OCI-LY1 (cell line): ENCODE results near the gene ABCA7.
A peak's percentile ranks its signal among the peaks of the same experiment; 100 is the strongest.

Experiments
- H2AFZ ChIP-seq: fragments of 200-600 bp; sonication (generic), shearing (Covaris generic); 2 replicates; pipeline ENCODE4 v1.6.0; 2014; ENCODE audit warnings: antibody characterized with exemption, mild to moderate bottlenecking, low read length
- H3F3A ChIP-seq: fragments of 200-600 bp; sonication (generic), shearing (Covaris generic); 2 replicates; pipeline ENCODE4 v1.6.0; 2014; ENCODE audit warnings: mild to moderate bottlenecking, antibody characterized with exemption, low read length, moderate library complexity; ENCODE audit not compliant: insufficient read depth
- H3K27ac ChIP-seq: fragments of 200-600 bp; sonication (generic); 2 replicates; pipeline ENCODE4 v1.5.1; 2014; ENCODE audit warnings: low read length, mixed run types, mild to moderate bottlenecking, low read depth; ENCODE audit not compliant: poor library complexity, severe bottlenecking
- H3K27me3 ChIP-seq: fragments of 200-600 bp; sonication (generic); 2 replicates; pipeline ENCODE4 v1.6.0; 2014; ENCODE audit warnings: antibody characterized with exemption, mild to moderate bottlenecking, low read length, moderate library complexity; ENCODE audit not compliant: insufficient read depth
- H3K36me3 ChIP-seq: fragments of 200-600 bp; sonication (generic); 2 replicates; pipeline ENCODE4 v1.6.1; 2014; ENCODE audit warnings: mild to moderate bottlenecking, antibody characterized with exemption, low read length, moderate library complexity, mixed read lengths; ENCODE audit not compliant: insufficient read depth
- H3K4me1 ChIP-seq: fragments of 200-600 bp; sonication (generic); 2 replicates; pipeline ENCODE4 v1.5.1; 2014; ENCODE audit warnings: mild to moderate bottlenecking, low read length, moderate library complexity; ENCODE audit not compliant: insufficient read depth, severe bottlenecking
- H3K4me2 ChIP-seq: fragments of 200-600 bp; sonication (generic), shearing (Covaris generic); 2 replicates; pipeline ENCODE4 v1.6.1; 2014; ENCODE audit warnings: low read length
- H3K4me3 ChIP-seq: fragments of 200-600 bp; sonication (generic); 2 replicates; pipeline ENCODE4 v1.5.1; 2014; ENCODE audit warnings: low read length, low read depth, mild to moderate bottlenecking, mixed read lengths; ENCODE audit not compliant: poor library complexity, severe bottlenecking
- H3K79me2 ChIP-seq: fragments of 200-600 bp; shearing (Covaris generic); 2 replicates; pipeline ENCODE4 v1.6.1; 2016; ENCODE audit warnings: mixed run types, low read length, mixed read lengths; ENCODE audit not compliant: insufficient read depth
- H3K9ac ChIP-seq: fragments of 200-600 bp; sonication (generic), shearing (Covaris generic); 2 replicates; pipeline ENCODE4 v1.6.1; 2014; ENCODE audit warnings: mild to moderate bottlenecking, low read length, mixed read lengths
- H3K9me2 ChIP-seq: fragments of 200-600 bp; sonication (generic), shearing (Covaris generic); 2 replicates; pipeline ENCODE4 v1.6.1; 2014; ENCODE audit warnings: low read depth, mild to moderate bottlenecking, low read length, mixed read lengths
- H3K9me3 ChIP-seq: fragments of 200-600 bp; shearing (Covaris generic); 2 replicates; pipeline ENCODE4 v1.6.1; 2014; ENCODE audit warnings: low read length, mixed read lengths
- H4K20me1 ChIP-seq: fragments of 200-600 bp; sonication (generic), shearing (Covaris generic); 2 replicates; pipeline ENCODE4 v1.6.0; 2016; ENCODE audit warnings: mild to moderate bottlenecking, low read length; ENCODE audit not compliant: insufficient read depth
- EZH2 ChIP-seq: fragments of 200-600 bp; sonication (generic), shearing (Covaris generic); IDR thresholded peaks from 2 replicates; pipeline ENCODE4 v1.8.0; 2017; ENCODE audit warnings: borderline replicate concordance, mixed run types, mild to moderate bottlenecking, antibody characterized with exemption, low read length, moderate library complexity, mixed read lengths
- TF ChIP-seq, protein P1 (sequence below): fragments of 200-600 bp; sonication (generic), shearing (Covaris generic); IDR thresholded peaks from 2 replicates; pipeline ENCODE4 v1.5.1; 2017; ENCODE audit warnings: mild to moderate bottlenecking, antibody characterized with exemption, low read length, moderate library complexity, mixed read lengths

The ABCA7 gene

DNA sequence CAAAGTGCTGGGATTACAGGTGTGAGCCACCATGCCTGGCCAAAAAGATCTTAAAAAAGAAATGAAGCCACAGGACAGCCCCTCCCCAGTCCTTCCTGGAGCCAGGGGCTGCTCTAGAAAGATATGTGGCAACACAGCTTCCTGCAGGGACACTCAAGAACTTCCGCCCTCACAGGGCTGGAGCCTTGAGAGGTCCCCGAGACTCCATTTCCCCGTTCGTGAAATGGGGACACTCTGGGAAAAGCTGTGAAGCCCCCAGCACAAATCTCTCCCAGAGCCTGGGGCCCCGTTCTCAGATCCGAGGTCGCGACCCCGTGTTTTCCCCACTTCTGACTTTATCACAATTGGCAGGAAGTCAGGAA, 61.4 kb downstream of the ABCA7 start:
- H3K27me3 ChIP-seq: no peaks in the 10 kb centered on the region
- TF ChIP-seq EZH2: no peak
- TF ChIP-seq, protein P1, sequence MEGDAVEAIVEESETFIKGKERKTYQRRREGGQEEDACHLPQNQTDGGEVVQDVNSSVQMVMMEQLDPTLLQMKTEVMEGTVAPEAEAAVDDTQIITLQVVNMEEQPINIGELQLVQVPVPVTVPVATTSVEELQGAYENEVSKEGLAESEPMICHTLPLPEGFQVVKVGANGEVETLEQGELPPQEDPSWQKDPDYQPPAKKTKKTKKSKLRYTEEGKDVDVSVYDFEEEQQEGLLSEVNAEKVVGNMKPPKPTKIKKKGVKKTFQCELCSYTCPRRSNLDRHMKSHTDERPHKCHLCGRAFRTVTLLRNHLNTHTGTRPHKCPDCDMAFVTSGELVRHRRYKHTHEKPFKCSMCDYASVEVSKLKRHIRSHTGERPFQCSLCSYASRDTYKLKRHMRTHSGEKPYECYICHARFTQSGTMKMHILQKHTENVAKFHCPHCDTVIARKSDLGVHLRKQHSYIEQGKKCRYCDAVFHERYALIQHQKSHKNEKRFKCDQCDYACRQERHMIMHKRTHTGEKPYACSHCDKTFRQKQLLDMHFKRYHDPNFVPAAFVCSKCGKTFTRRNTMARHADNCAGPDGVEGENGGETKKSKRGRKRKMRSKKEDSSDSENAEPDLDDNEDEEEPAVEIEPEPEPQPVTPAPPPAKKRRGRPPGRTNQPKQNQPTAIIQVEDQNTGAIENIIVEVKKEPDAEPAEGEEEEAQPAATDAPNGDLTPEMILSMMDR: no peak
- H3K27ac ChIP-seq: peak overlapping the region; percentile 66
- no peaks in the 10 kb centered on the region for H3F3A ChIP-seq
- no peak overlapping the region; the same call in 1 of the 2 replicates for H3K9ac ChIP-seq
- H3K9me3 ChIP-seq: no peaks in the 10 kb centered on the region
- H3K79me2 ChIP-seq: no peaks in the 10 kb centered on the region
- peak overlapping the region; percentile 18; the same call in 1 of the 2 replicates for H3K4me2 ChIP-seq
- no peaks in the 10 kb centered on the region for H4K20me1 ChIP-seq
- peaks cover 35% of the 10 kb centered on the region for H3K4me1 ChIP-seq
- no peak overlapping the region for H3K4me3 ChIP-seq
- no peaks in the 10 kb centered on the region for H3K9me2 ChIP-seq
- H3K36me3 ChIP-seq: peaks cover 5% of the 10 kb centered on the region; the same call in 1 of the 2 replicates
- H2AFZ ChIP-seq: no peak overlapping the region

DNA sequence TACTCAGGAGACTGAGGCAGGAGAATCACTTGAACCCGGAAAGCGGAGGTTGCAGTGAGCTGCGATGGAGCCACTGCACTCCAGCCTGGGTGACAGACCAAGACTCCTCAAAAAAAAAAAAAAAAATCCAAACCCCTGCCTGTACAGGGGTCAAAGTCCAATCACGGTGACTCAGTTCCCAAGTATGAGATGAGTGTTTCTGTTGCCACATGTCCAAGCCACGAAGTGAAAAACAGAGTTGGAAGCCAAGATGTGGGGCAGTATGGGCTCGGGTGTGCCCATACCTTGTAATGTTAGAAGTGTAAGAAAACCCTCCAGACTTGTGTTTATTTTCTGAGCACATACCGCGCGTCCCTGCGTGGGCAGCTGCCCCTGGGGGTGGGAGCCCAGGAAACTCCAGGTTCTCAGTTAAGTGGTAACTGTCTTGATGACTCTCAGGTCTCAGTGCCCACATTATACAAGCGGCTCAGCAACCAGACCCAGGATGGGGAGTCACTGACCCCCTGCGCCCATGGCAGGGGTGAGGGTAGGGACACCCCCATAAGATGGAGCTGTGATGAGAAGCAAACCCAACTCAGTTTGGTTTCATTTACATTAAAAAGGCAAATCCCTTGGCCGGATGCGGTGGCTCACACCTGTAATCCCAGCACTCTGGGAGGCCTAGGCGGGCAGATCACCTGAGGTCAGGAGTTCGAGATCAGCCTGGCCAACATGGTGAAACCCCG, 62.7 kb downstream of the ABCA7 start:
- Histone ChIP-seq H3K4me3 (no peak overlapping the region), H2AFZ (no peak overlapping the region), H4K20me1 (no peaks in the 10 kb centered on the region), H3K79me2 (no peaks in the 10 kb centered on the region), H3K9ac (no peak overlapping the region), H3K9me2 (no peaks in the 10 kb centered on the region), H3K27me3 (no peaks in the 10 kb centered on the region), H3K9me3 (no peaks in the 10 kb centered on the region), H3K27ac (peak overlapping the region; percentile 66), H3K36me3 (peaks cover 11% of the 10 kb centered on the region; the same call in 1 of the 2 replicates), H3K4me2 (no peak overlapping the region), H3K4me1 (peaks cover 41% of the 10 kb centered on the region), H3F3A (no peaks in the 10 kb centered on the region)
- no peak for TF ChIP-seq EZH2
- TF ChIP-seq, protein P1: no peak

DNA sequence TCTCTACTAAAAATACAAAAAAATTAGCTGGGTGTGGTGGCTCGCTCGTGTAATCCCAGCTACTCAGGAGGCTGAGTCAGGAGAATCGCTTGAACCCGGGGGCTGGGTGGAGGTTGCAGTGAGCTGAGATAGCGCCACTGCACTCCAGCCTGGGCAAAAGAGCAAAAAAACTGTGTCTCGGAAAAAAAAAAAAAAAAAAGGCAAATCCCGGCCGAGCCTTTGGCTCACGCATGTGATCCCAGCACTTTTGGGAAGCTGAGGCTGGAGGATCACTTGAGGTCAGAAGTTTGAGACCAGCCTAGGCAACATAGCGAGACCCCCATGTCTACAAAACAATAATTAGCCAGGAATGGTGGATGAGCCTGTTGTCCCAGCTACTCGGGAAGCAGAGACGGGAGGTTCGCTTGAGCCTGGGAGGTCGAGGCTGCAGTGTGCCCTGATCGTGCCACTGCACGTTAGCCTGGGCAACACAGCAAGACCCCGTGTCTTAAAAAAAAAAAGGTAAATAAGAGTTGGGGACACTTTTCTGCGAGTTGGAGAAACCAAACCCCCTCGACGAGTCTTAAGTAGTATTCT, 63.3 kb downstream of the ABCA7 start:
- H3K4me3 ChIP-seq: peak overlapping the region; percentile 45
- no peaks in the 10 kb centered on the region for H4K20me1 ChIP-seq
- H3F3A ChIP-seq: no peaks in the 10 kb centered on the region
- peaks cover 45% of the 10 kb centered on the region for H3K4me1 ChIP-seq
- no peaks in the 10 kb centered on the region for H3K9me2 ChIP-seq
- H3K27me3 ChIP-seq: no peaks in the 10 kb centered on the region
- peaks cover 14% of the 10 kb centered on the region; the same call in 1 of the 2 replicates for H3K36me3 ChIP-seq
- no peak overlapping the region for H2AFZ ChIP-seq
- H3K9me3 ChIP-seq: no peaks in the 10 kb centered on the region
- peak overlapping the region; percentile 61 for H3K4me2 ChIP-seq
- no peaks in the 10 kb centered on the region for H3K79me2 ChIP-seq
- TF ChIP-seq, protein P1: no peak
- TF ChIP-seq EZH2: no peak
- H3K9ac ChIP-seq: peak overlapping the region; percentile 48; the same call in 1 of the 2 replicates
- H3K27ac ChIP-seq: peak overlapping the region; percentile 67
